ENCODE data around the gene FNDC10.
"Not testable (repeated sequence)": the region's sequence is repeated elsewhere in the genome, so short reads cannot be mapped to it uniquely, and the experiment has no call there.

Gene FNDC10

DNA sequence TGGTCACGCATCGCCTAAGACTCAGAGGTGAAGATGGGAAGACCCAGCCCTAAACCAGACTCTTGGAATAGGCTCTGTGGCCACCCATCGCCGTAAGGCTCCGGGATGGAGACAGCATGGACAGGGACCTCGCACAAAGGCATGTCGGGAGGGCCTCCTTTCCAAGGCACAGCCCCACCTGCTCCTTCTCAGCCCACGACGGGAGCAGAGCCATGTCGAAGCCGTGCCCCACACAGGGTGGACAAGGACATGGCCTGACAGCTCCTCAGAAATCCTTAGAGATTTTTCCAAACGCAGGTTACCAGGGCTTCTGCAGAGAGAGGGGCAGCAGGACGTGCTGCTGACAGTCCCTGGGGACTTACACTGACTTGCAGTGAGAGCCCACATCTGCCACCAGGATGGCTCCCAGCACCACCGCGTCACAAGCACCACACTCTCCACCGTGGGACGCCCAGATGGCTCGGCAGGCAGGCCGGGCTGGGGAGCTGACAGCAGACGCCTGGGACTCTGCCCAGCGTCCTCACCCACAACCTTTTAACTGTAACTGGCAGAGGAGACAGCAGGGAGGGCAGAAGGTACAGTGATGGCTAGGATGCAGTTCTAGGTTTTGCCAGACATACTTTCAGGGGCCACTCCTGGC lies 37.3 kb downstream of the FNDC10 start:
- DNase-seq: no peak

DNA sequence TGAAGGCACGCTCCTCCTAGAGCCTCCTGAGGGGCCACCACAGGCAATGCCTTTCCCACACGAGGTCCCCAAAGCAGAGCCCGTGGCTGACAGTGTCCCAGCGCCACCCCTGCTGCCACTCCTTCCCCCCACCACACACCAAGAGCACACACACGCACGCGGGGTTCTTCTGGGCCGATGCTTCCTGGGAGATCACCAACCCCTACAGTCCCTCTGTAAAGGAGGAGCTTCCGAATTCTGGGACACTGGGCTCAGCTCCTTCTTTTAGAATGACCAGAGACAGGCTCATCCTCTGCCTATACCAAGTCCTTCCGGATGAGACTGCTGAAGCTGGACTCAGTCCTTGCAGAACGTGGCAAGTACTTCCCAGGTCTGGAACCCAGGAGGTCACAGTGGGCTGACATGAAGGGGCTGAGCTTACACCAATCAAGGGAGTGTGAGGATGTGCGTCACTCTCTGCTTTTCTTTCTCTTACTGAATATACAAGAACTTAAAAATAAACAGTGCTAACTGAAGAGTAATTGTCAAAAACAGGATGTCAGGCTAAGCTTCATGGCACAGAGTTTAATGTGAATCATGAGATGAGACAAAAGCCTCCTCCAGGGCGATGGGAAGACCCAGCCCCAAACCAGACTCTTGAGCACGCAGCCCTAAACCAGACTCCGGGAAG lies 38.0 kb downstream of the FNDC10 start:
- no peak for DNase-seq

DNA sequence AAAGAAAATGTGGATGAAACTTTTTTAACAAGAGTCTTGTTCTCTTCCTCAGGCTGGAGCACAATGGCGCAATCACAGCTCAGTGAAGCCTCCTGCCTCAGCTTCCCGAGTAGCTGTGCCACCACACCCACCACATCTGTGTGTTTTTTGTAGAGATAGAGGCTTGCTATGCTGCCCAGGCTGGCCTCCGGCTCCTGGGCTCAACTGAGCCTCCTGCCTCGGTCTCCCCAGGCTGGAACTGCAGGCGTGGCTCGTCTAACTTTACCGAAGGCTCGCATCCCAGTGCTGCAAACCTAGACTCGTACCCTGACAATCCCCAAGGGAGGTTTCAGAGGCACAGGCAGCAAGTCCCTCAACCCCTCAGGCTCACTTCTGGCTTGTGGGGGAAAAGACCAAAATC lies 39.8 kb downstream of the FNDC10 start:
- DNase-seq: no peak

DNA sequence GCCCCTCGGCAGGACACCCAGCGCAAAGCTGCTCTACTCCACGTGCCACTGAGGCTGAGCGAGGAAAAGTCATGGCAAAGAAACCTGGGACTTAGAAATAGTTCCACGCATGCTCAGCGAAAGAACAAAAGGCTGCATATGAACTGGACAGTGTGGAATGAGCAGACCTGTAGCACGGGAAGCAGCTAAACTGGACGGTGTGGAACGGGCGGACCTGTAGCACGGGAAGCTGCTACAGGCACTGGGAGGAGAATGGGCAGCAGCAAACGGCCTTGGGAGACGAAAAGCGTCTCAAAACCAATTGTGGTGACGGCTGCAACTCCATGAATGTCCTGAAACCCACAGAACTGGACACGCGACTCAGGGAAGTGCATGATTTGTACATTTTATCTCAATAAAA lies 40.9 kb downstream of the FNDC10 start:
- DNase-seq: no peak

DNA sequence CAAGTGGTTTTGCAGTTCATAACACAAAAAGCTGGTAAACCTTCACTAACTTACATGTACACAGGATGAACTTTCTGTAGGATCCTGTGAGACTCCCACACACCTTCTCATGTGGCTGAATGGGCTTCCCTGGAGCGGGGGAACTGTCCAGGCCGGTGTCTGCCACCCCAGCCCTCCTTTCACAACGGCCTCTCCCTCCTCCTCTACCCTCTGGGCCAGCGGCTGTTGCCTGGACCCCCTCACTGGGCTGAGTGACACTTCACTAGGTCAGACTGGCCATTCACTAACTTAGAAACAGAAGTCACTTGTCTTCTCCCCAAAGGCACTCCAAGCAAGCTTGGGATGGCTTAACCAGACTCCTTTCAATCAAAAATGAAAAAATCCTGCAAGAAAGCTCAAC lies 41.3 kb downstream of the FNDC10 start:
- no peak for DNase-seq

DNA sequence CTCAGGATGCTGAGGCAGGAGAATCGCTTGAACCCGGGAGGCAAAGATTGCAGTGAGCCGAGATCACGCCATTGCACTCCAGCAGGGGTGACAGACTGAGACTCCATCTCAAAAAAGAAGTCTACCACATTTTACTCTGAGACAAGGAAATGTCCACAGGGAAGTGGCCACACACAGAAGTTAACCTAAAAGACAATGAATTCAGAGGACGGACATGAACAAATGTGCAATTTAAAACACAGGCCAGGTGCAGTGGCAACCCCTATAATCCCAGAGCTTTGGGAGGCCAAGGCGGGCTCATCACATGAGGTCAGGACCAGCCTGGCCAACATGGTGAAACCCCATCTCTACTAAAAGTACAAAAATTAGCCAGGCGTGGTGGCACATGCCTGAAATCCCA lies 42.2 kb downstream of the FNDC10 start:
- not testable (repeated sequence) for DNase-seq

DNA sequence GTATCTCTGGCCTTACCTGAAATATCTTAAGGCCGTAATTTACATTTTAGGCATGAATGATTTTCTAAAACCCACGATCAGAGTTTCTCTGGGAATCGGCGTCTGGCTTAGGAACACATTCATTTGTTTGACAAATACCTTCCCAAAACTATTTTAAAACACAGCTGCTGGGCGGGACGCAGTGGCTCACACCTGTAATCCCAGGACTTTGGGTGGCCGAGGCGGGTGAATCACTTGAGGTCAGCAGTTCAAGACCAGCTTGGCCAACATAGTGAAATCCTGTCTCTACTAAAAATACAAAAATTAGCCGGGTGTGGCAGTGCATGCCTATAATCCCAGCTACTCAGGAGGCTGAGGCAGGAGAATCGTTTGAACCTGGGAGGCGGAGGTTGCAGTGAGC lies 43.0 kb downstream of the FNDC10 start:
- not testable (repeated sequence) for DNase-seq

DNA sequence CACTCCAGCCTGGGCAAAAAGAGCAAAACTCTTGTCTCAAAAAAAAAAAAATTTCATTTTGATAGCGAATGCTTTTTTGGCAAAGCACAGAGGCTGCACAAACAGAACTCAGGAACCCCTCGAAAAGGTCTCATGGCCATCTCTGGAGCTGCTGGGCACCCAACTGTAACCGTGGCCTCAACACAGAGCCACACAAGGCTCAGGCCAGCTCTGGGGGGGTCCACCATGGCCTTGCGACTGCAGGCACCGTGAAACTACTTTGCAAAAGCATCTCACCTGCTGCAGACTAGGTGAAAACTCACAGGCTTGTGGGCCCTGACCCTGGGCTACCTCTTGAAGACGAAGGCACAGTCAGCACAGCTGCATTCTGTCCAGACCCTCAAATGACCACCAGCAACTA lies 43.4 kb downstream of the FNDC10 start:
- DNase-seq: no peak

DNA sequence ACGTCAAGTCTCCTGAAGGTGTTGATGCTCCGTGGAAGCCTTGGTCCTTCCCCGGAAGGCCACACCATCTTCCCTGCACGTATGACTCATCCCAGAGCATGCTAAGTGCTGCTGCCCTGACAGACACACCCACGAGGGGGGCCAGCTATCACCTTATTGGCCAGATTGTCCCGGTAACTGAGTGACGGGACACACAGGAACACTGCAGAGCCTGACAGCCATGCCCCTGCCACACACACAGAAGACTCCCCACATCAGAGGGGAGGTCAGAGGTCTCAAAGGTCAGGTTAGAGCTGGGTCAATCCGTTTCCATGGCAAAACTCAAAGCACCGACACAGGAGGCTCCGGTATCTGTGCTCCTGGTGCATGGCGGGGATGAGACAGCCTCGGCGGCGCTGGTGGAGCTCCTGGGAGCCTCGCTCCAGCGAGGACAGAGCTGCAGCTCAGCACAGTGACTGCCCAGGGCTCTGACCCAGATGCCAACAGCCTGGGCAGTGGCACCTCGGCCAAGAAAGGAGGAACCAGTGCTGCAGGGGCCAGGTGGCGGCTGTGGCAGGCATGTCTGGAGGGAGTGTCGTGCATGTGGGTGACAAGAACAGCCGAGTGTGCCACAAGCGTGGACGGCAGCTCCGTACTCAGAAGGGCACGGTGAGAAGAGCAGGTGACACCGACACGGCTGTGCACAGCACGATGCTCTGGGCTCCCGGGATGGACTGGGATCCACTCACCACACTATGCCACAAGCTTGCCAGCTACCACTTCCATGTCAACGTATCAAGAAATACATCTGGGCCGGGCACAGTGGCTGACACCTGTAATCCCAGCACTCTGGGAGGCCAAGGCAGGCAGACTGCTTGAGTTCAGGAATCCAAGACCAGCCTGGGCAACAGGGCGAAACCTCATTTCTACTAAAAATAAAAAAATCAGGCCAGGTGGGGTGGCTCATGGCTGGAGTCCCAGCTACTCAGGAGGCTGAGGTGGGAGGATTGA lies 44.7 kb downstream of the FNDC10 start:
- DNase-seq: peak; percentile 55

DNA sequence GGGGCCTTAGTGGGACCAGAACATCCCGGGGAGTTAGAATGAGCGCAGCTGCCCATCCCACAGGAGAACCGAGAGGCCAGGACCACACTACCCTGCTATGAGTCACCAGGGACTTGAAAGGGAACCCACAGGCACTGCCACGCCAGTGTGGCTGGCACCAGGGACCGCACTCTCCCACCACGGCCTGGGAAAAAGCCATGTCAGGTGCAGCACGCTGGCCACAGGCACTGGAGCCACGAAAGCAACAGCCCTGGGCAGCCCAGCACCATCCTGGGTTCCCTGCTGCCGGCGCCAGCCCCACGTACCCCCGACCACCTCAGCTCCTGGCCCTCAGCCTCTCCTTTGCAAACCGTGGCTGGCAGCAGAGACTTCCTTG lies 45.4 kb downstream of the FNDC10 start:
- no peak for DNase-seq

DNA sequence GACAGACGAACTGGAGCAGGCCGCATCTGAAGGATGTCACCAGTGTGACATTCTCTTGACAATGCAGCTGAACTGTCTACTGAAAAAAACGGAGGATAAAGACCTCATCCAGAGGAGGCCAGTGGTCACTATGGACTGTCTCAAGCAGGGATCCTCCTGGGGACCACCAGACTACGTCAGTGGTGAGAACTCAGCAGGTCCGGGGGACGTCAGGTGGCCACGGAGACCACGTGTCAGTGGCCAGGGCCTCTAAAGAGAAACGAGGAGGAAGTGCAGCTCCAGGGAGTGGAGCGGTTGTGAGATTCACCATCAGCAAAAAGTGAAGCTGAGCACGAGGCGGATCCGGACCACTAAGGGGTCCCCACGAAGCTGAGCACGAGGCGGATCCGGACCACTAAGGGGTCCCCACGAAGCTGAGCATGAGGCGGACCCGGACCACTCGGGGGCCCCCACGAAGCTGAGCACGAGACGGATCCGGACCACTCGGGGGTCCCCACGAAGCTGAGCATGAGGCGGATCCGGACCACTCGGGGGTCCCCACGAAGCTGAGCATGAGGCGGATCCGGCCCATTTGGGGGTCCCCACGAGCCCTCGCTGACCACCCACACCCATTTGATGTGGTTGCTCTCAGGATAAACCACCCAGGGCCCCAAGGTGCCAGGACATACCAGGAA lies 46.0 kb downstream of the FNDC10 start:
- no peak for DNase-seq

DNA sequence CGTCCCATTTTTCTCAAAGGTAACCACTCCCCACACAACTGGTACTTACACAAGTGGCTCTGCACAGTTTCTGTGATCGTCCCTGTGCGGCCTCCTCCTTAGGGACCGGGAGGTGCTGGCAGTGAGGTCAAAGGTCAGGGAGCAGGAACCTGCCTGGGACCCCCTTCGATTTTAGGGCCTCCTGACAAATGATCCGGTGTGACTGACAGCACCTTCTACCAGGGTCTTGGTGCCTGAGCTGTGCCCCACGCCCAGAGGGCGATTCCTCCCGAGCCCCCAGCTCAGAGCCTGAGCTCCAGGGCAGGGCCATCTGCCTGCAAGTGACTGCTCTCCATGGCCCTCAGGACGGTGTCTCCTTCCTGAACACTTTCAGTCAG lies 47.7 kb downstream of the FNDC10 start:
- DNase-seq: no peak

DNA sequence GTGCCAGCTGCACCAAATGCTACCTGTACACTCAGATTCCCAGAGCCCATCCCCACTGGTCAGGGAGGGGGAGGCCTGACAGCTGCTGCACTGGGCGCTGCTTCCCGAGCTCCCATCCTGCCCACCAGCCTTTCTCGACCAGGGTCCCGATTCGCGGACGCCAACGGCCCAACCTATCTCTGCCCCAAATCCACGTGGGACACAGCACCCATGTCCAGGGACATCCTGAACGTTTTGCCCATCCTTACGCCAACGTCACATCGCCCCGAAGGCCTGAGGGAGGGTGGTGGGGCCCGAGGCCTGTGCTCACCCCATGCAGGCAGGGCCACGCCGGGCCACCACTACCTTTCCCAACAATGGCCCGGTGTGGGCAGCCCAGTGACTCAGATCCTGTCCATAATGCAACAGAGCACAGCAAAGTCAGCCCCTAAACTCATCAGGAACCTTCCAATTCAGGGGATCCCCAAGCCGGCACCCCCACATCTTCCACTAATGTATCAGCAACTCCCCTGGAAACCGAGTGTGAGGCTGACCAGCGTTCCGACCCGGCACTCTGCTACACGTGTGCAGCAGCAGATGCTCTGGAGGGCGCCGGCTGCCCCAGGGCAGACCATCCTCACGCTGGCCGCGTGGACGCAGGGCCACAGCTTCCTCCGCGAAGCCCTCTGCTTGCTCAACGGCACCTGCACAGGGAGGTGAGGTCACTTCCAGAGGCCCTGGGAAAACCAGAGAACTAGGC lies 48.2 kb downstream of the FNDC10 start:
- no peak for DNase-seq

DNA sequence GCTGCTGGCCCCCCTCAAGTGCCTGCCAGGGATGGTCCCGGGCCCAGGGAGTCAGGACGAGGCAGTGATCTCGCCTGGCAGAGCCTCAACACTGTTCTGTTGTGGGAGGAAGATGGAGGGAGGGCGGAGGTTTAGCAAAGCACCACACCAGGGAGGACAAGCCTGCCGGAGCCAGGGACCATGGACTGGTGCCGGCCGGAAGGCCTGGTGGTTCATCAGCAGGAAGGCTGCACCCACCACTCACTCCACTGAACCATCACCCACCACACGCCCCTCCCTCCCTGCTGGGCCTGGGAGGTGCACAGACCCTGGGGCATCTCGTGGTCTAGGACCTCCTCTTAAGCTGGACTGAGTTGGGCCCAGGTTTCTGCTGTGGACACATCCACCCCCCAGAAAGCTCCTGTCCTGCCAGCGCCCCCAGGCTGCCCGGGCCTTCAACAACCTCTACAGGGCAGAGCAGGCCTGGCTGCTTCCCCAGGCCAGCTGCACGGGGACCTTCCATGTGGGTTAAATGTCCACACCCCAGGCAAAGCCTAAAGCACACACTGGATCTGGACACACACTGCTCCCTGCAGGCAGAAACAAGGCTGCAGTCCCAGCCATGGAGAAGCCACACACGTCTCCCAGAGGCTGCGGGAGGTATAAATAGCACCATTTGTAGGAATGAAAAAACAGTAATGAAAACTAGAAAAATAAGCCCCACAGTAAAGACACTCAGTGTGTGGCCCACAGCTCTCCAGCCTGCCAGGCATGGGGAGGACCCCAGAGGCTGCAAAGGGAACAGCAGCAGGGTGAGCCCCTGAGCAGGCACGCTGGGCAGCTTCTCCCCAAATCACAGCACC lies 49.1 kb downstream of the FNDC10 start:
- DNase-seq: peak; percentile 23

DNA sequence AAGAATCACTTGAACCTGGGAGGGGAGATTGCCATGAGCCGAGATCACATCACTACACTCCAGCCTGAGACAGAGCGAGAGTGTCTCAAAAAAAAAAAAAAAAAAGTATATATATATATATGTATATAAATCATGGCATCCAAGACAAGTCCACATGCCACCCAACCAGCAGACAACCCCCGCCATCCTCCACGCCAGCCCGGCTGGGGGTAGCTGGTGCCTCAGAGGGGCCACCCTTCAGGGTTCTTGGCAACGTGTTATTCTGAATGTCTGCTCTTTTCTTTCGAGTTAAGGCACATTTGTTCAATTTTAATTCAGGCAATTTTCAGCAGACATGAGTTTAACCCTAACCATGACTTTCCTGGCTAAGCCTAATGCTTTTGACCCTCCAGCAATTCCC lies 49.8 kb downstream of the FNDC10 start:
- no peak for DNase-seq

DNA sequence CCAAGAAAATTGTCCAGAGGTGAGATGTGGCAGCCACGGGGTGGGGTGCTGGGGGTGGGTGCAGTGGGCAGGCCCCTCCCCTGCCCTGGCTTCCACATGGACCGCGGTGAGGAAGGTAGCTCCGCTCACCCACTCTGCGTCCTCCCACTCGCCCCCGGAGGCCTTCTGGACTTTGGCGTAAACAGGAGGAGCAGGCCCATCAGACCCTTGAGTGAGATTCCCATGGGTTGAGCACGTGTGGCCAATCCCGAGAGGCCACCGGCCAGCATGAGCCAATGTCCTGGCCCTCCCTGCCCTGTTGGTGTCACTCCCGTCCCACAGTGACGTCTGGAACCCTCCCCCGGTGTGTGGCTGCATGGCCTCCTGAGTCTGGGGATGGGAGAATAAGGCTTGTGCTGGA lies 51.3 kb downstream of the FNDC10 start:
- DNase-seq: no peak
